Uterus (tissue), 4 donors: ENCODE measurements around the gene FKRP. TPM values are rescaled to one million over a fixed set of nuclear protein-coding genes. Genes with fewer than 3 reads are reported as not detected.
A peak's percentile ranks its signal among the peaks of the same experiment; 100 is the strongest.

Source experiments
- DNase-seq, 2 donors: peaks; one replicate each; pipeline ENCODE4 v3.0.0-alpha.2; 2019 to 2020
- H3K27ac ChIP-seq, 2 donors: fragments of 200-600 bp; sonication (generic); 1 replicate in 1 of 2; 2 replicates in 1 of 2; pipeline ENCODE4 v1.5.1; 2016 to 2018
- H3K27me3 ChIP-seq, 2 donors: fragments of 200-600 bp; sonication (generic); one replicate each; pipeline ENCODE4 v1.5.1; 2018 to 2019; ENCODE audit warnings: control low read depth in 1 of 2
- H3K36me3 ChIP-seq, 2 donors: fragments of 200-600 bp; sonication (generic); one replicate each; pipeline ENCODE4 v1.5.1; 2019; ENCODE audit warnings: control low read depth in 1 of 2
- H3K4me1 ChIP-seq, 2 donors: fragments of 200-600 bp; sonication (generic); one replicate each; pipeline ENCODE4 v1.5.1; 2018 to 2019; ENCODE audit warnings: control low read depth in 1 of 2
- H3K4me3 ChIP-seq, 2 donors: fragments of 200-600 bp; sonication (generic); 1 replicate in 1 of 2; 2 replicates in 1 of 2; pipeline ENCODE4 v1.5.1; 2018 to 2019; ENCODE audit warnings: mild to moderate bottlenecking in 1 of 2
- H3K9me3 ChIP-seq, 2 donors: fragments of 200-600 bp; sonication (generic); one replicate each; pipeline ENCODE4 v1.5.1; 2019; ENCODE audit warnings: control low read depth in 1 of 2
- POLR2A ChIP-seq, 2 donors: fragments of 450-650 bp; IDR thresholded peaks; one replicate each; pipeline ENCODE4 v1.6.1; 2016; ENCODE audit warnings: antibody characterized with exemption in 2 of 2, mild to moderate bottlenecking in 1 of 2, moderate library complexity in 1 of 2
- intact Hi-C: fragments of 100-400 bp; cut with DNase I; formaldehyde crosslinking; loops from one replicate; pipeline ENCODE4 v1.15.1; 2023; ENCODE audit warnings: low total_unique reads
- total RNA-seq, 4 donors: library from RNA; depleted of rRNA in 3 of 4; stranded (reverse); fragments of >200 nt in 3 of 4; gene quantifications; one replicate each; pipeline versions ENCODE4 v1.1.0 to v1.2.4, GENCODE V29; 2014 to 2023
- TF ChIP-seq, protein P1 (sequence below), 4 experiments: fragments of 200-600 bp in 2 of 4; fragments of 450-650 bp in 2 of 4; sonication (generic) in 2 of 4; IDR thresholded peaks; one replicate each; pipeline ENCODE4 v1.5.1; 2016 to 2019; ENCODE audit warnings: antibody characterized with exemption in 4 of 4, mild to moderate bottlenecking in 2 of 4, moderate library complexity in 1 of 4
- donor health status: DM: yes; HTN: yes; CAD: no.

Gene FKRP
- total RNA-seq, 4 donors from 2014 or later: 7.4 to 154 (median 22.1) TPM

DNA sequence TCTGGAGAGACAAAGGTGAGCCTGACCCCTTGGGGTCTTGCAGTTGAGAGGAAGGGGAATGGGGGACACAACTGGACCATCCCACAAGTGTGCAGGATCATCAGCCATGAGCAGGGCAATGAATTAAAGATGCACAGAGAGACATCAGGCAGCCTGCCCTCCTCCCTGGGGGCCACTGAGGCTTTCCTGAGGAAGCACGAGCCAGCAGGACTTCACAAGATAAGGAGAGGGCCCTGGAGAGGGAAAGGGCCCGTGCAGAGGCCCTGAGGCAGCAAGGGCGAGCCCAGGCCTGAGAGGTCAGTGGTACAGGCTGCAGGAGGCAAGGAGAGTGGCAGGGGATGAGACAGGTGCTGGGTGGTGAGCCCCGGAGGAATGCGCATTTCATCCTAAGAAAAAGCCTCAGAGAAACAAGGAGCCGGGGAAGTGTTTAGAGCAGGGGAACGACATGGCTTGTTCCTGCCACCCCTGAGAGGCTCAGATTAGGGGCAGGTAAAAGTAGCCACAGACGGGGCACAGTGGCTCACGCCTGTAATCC lies 19.9 kb upstream of the FKRP start:
- H3K4me1 ChIP-seq: no peaks in the 10 kb centered on the region

DNA sequence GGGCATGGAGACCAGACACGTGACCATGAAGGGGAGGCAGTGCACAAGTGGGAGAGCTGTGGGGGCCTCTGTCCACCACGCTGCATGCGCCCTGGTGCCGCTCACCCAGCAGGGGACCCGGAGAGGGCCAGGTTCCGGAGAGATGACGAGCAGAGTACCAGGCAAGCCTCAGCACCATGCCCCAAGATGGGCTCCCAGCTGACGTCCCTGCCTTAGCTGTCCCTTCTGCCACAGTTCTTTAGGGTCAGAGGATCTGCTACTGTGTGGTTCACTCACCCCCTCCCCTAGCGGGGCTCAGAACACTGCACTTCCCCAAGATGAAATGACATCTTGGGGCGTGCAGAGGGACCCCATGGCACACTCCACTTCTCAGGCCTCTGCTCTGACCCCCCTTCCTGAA lies 19.3 kb upstream of the FKRP start:
- no peak overlapping the region for H3K4me3 ChIP-seq
- no peaks in the 10 kb centered on the region for H3K9me3 ChIP-seq
- intact Hi-C loops: no loop called here
- no peaks in the 10 kb centered on the region for H3K4me1 ChIP-seq
- H3K27me3 ChIP-seq: no peaks in the 10 kb centered on the region
- H3K36me3 ChIP-seq: no peaks in the 10 kb centered on the region
- peak overlapping the region in 1 of 2 donors; percentile 69 for H3K27ac ChIP-seq
- no peak for DNase-seq
- TF ChIP-seq, protein P1, sequence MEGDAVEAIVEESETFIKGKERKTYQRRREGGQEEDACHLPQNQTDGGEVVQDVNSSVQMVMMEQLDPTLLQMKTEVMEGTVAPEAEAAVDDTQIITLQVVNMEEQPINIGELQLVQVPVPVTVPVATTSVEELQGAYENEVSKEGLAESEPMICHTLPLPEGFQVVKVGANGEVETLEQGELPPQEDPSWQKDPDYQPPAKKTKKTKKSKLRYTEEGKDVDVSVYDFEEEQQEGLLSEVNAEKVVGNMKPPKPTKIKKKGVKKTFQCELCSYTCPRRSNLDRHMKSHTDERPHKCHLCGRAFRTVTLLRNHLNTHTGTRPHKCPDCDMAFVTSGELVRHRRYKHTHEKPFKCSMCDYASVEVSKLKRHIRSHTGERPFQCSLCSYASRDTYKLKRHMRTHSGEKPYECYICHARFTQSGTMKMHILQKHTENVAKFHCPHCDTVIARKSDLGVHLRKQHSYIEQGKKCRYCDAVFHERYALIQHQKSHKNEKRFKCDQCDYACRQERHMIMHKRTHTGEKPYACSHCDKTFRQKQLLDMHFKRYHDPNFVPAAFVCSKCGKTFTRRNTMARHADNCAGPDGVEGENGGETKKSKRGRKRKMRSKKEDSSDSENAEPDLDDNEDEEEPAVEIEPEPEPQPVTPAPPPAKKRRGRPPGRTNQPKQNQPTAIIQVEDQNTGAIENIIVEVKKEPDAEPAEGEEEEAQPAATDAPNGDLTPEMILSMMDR (IDR thresholded peaks at IDR 0.05): no peak
- no peak for TF ChIP-seq POLR2A (IDR thresholded peaks at IDR 0.05)

More for the DNA sequence above, 19.9 kb upstream of the FKRP start:
- Histone ChIP-seq H3K36me3 (no peaks in the 10 kb centered on the region), H3K27me3 (no peaks in the 10 kb centered on the region), H3K27ac (no peak overlapping the region), H3K4me3 (no peak overlapping the region), H3K9me3 (no peaks in the 10 kb centered on the region)
- intact Hi-C loops: no loop called here
- no peak for DNase-seq
- TF ChIP-seq POLR2A (IDR thresholded peaks at IDR 0.05): no peak
- TF ChIP-seq, protein P1 (IDR thresholded peaks at IDR 0.05): no peak

DNA sequence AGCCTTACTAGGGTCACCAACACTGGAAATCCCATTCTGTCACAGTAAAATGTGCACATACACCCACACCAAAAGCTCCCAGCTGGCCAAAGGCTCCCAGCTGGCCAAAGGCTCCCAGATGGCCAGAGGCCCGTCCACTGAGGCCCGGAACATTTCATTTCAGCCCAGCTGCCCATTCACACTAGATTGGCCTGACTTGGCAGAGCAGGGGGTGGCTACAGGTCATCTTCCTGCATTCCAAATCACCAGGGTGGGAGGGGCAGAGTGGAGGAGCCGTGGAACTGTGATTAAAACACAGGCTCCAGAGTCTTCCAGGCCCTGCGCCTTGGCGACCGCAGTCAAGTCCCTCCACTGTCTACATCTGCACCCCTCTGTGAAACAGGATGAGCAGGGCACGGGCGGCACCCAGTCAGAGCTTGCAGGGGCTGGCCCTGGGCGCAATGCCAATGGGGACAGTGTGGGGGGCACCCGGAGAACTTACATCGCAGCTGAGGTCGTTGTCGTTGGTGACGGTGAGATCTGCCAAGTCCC lies 18.8 kb upstream of the FKRP start:
- no peak for DNase-seq
- no peak overlapping the region for H3K4me3 ChIP-seq
- H3K27me3 ChIP-seq: no peaks in the 10 kb centered on the region
- intact Hi-C loops: no loop called here
- H3K36me3 ChIP-seq: no peaks in the 10 kb centered on the region
- peak overlapping the region; percentile 52 to 69 for H3K27ac ChIP-seq
- H3K9me3 ChIP-seq: no peaks in the 10 kb centered on the region
- no peaks in the 10 kb centered on the region for H3K4me1 ChIP-seq
- no peak for TF ChIP-seq POLR2A (IDR thresholded peaks at IDR 0.05)
- TF ChIP-seq, protein P1 (IDR thresholded peaks at IDR 0.05): no peak

DNA sequence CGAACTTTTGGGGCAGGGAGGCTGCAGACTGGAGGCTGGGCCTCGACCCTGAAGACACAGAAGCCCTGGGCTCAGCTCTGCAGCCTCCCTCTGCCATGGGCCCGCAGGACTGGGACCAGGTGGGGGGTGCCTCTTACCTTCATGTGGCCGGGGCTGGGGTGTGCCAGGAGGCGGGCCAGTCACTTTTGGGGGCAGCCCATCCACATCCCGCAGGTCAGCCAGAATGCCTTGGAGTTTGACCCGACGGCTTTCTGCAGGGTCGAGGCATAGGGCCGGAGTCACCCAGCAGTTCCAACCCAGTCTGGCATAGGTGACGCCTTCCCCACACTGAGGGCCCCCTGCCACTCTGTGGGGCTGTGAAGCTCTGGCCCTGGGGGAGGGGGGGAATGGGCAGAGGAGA lies 18.1 kb upstream of the FKRP start:
- Histone ChIP-seq H3K4me3 (no peak overlapping the region), H3K36me3 (no peaks in the 10 kb centered on the region), H3K9me3 (no peaks in the 10 kb centered on the region), H3K4me1 (no peaks in the 10 kb centered on the region), H3K27me3 (no peaks in the 10 kb centered on the region), H3K27ac (peak overlapping the region; percentile 52 to 69)
- no peak for TF ChIP-seq POLR2A (IDR thresholded peaks at IDR 0.05)
- TF ChIP-seq, protein P1 (IDR thresholded peaks at IDR 0.05): no peak
- intact Hi-C loops: no loop called here
- DNase-seq: no peak

DNA sequence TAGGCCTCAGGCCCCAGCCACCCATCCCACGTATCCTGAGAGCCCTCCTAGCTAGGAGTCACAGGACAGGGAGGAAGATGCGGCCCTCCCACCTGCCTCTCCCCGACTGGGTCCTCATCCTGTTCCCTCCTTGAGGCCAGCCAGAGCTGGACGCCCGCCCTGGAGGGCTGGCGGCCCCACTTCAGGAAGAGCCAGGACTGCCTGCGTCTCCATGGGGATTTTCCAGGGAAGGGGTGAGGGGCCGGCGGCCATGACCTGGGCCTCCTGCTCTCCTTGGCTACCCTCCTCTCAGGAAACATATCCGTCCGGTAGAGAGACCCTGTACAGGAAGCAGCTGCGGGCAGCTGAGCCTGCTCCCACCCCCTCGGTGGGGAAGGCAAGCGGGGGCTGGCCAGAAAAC lies 17.6 kb upstream of the FKRP start:
- TF ChIP-seq, protein P1 (IDR thresholded peaks at IDR 0.05): no peak
- no peak for TF ChIP-seq POLR2A (IDR thresholded peaks at IDR 0.05)
- Histone ChIP-seq H3K4me3 (no peak overlapping the region), H3K9me3 (no peaks in the 10 kb centered on the region), H3K4me1 (no peaks in the 10 kb centered on the region), H3K27me3 (no peaks in the 10 kb centered on the region), H3K36me3 (no peaks in the 10 kb centered on the region), H3K27ac (peak overlapping the region; percentile 52 to 69)
- intact Hi-C loops: no loop called here
- DNase-seq: peak in 1 of 2 donors; percentile 52
